Mammary epithelial cell (primary cell): ENCODE measurements around the gene CMSS1.

Experiments used
- EZH2 ChIP-seq: IDR thresholded peaks from 2 replicates; pipeline ENCODE4 v1.6.1; 2012; ENCODE audit warnings: low read length, inconsistent platforms, borderline replicate concordance
- TF ChIP-seq, protein P1 (sequence below), 2 donors: IDR thresholded peaks in 1 of 2; conservative IDR thresholded peaks in 1 of 2; 2 replicates each; pipeline ENCODE4 v1.5.1; 2011 to 2012; ENCODE audit warnings: inconsistent platforms in 2 of 2, low read length in 2 of 2, mild to moderate bottlenecking in 2 of 2, control low read depth in 1 of 2, low read depth in 1 of 2; ENCODE audit not compliant: insufficient read depth in 1 of 2; ENCODE audit errors: extremely low read depth in 1 of 2

DNA sequence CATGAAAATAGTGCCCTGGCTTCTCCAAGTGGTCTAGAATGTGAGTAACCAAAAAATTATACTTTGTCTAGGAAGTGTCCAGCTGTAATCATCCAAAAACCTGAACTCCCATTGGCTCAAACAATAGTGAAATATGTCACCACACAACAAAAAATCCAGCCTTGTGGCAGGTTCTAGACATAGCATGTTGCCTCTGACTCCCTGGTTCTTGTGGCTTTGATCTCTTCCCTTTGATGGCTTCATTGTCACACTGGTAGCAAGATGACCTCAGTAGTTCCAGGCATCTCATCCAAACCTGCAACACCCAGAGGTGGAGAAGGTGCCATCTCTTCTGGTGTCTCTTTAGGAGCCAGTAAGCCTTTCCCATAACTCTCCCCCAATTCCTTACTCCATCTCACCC is 74.7 kb downstream of the CMSS1 start:
- TF ChIP-seq, protein P1, sequence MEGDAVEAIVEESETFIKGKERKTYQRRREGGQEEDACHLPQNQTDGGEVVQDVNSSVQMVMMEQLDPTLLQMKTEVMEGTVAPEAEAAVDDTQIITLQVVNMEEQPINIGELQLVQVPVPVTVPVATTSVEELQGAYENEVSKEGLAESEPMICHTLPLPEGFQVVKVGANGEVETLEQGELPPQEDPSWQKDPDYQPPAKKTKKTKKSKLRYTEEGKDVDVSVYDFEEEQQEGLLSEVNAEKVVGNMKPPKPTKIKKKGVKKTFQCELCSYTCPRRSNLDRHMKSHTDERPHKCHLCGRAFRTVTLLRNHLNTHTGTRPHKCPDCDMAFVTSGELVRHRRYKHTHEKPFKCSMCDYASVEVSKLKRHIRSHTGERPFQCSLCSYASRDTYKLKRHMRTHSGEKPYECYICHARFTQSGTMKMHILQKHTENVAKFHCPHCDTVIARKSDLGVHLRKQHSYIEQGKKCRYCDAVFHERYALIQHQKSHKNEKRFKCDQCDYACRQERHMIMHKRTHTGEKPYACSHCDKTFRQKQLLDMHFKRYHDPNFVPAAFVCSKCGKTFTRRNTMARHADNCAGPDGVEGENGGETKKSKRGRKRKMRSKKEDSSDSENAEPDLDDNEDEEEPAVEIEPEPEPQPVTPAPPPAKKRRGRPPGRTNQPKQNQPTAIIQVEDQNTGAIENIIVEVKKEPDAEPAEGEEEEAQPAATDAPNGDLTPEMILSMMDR (conservative IDR thresholded peaks at IDR 0.05 in 1 of 2, IDR thresholded peaks at IDR 0.05 in 1 of 2; ENCODE audit: extremely low read depth in 1 of 2, insufficient read depth in 1 of 2, low read depth in 1 of 2, low read length in 2 of 2), result no peak
- TF ChIP-seq EZH2, result no peak
